ENCODE measurements around the gene FRMD3. TPM values are rescaled to one million over a fixed set of nuclear protein-coding genes. Genes with fewer than 3 reads are reported as not detected.
"Not testable (repeated sequence)": the region's sequence is repeated elsewhere in the genome, so short reads cannot be mapped to it uniquely, and the experiment has no call there.

FRMD3 gene
- total RNA-seq, 1 experiment from 2014 or later, result 2.0 TPM

GRCh38 chr9:83382421-83382820 is 155.8 kb downstream of the FRMD3 start:
- in situ Hi-C loops (cut with HindIII; ENCODE audit: low pct_unique_long_range_greater_than_20kb, low sequenced_read_pairs), result no loop called here
- DNase-seq (ENCODE audit: low read depth), result no peak

GRCh38 chr9:83379045-83379444 is 159.2 kb downstream of the FRMD3 start:
- DNase-seq (ENCODE audit: low read depth), result no peak
- in situ Hi-C loops (cut with HindIII; ENCODE audit: low pct_unique_long_range_greater_than_20kb, low sequenced_read_pairs), result no loop called here

- DNase-seq (ENCODE audit: low read depth), result peak; percentile 14
These were observed 165.2 kb downstream of the FRMD3 start for GRCh38 chr9:83372957-83373356.

GRCh38 chr9:83367326-83367725 is 170.9 kb downstream of the FRMD3 start:
- in situ Hi-C loops (cut with HindIII; ENCODE audit: low pct_unique_long_range_greater_than_20kb, low sequenced_read_pairs), result no loop called here
- DNase-seq (ENCODE audit: low read depth), result no peak

More at GRCh38 chr9:83372957-83373356, 165.2 kb downstream of the FRMD3 start:
- in situ Hi-C loops (cut with HindIII; ENCODE audit: low pct_unique_long_range_greater_than_20kb, low sequenced_read_pairs), result no loop called here

- in situ Hi-C loops (cut with HindIII; ENCODE audit: low pct_unique_long_range_greater_than_20kb, low sequenced_read_pairs), result no loop called here
- DNase-seq (ENCODE audit: low read depth), result no peak
These were observed 175.7 kb downstream of the FRMD3 start for GRCh38 chr9:83362341-83362995.

- in situ Hi-C loops (cut with HindIII; ENCODE audit: low pct_unique_long_range_greater_than_20kb, low sequenced_read_pairs), result no loop called here
- DNase-seq (ENCODE audit: low read depth), result no peak
These were observed 179.2 kb downstream of the FRMD3 start for GRCh38 chr9:83359039-83359438.

- in situ Hi-C loops (cut with HindIII; ENCODE audit: low pct_unique_long_range_greater_than_20kb, low sequenced_read_pairs), result not testable (repeated sequence)
These were observed 179.7 kb downstream of the FRMD3 start for GRCh38 chr9:83358493-83358892.

GRCh38 chr9:83355729-83356151 is 182.5 kb downstream of the FRMD3 start:
- DNase-seq (ENCODE audit: low read depth), result no peak
- in situ Hi-C loops (cut with HindIII; ENCODE audit: low pct_unique_long_range_greater_than_20kb, low sequenced_read_pairs), result no loop called here

More at GRCh38 chr9:83358493-83358892, 179.7 kb downstream of the FRMD3 start:
- DNase-seq (ENCODE audit: low read depth), result not testable (repeated sequence)

- DNase-seq (ENCODE audit: low read depth), result no peak
- in situ Hi-C loops (cut with HindIII; ENCODE audit: low pct_unique_long_range_greater_than_20kb, low sequenced_read_pairs), result no loop called here
These were observed 183.2 kb downstream of the FRMD3 start for GRCh38 chr9:83355024-83355444.

GRCh38 chr9:83349031-83349430 is 189.2 kb downstream of the FRMD3 start:
- in situ Hi-C loops (cut with HindIII; ENCODE audit: low pct_unique_long_range_greater_than_20kb, low sequenced_read_pairs), result no loop called here
- no peak for DNase-seq (ENCODE audit: low read depth)

- in situ Hi-C loops (cut with HindIII; ENCODE audit: low pct_unique_long_range_greater_than_20kb, low sequenced_read_pairs), result no loop called here
- DNase-seq (ENCODE audit: low read depth), result no peak
These were observed 191.4 kb downstream of the FRMD3 start for GRCh38 chr9:83346655-83347420.

GRCh38 chr9:83343366-83343999 is 194.7 kb downstream of the FRMD3 start:
- in situ Hi-C loops (cut with HindIII; ENCODE audit: low pct_unique_long_range_greater_than_20kb, low sequenced_read_pairs), result no loop called here
- DNase-seq (ENCODE audit: low read depth), result no peak

- DNase-seq (ENCODE audit: low read depth), result no peak
- in situ Hi-C loops (cut with HindIII; ENCODE audit: low pct_unique_long_range_greater_than_20kb, low sequenced_read_pairs), result no loop called here
These were observed 195.5 kb downstream of the FRMD3 start for GRCh38 chr9:83342731-83343130.

- no peak for DNase-seq (ENCODE audit: low read depth)
- in situ Hi-C loops (cut with HindIII; ENCODE audit: low pct_unique_long_range_greater_than_20kb, low sequenced_read_pairs), result no loop called here
These were observed 196.2 kb downstream of the FRMD3 start for GRCh38 chr9:83342006-83342405.

GRCh38 chr9:83340451-83340850 is 197.8 kb downstream of the FRMD3 start:
- no peak for DNase-seq (ENCODE audit: low read depth)
- in situ Hi-C loops (cut with HindIII; ENCODE audit: low pct_unique_long_range_greater_than_20kb, low sequenced_read_pairs), result no loop called here

GRCh38 chr9:83339435-83339834 is 198.8 kb downstream of the FRMD3 start:
- in situ Hi-C loops (cut with HindIII; ENCODE audit: low pct_unique_long_range_greater_than_20kb, low sequenced_read_pairs), result no loop called here
- no peak for DNase-seq (ENCODE audit: low read depth)

- DNase-seq (ENCODE audit: low read depth), result peak; percentile 0
- in situ Hi-C loops (cut with HindIII; ENCODE audit: low pct_unique_long_range_greater_than_20kb, low sequenced_read_pairs), result no loop called here
These were observed 201.5 kb downstream of the FRMD3 start for GRCh38 chr9:83336706-83337105.

GRCh38 chr9:83334320-83334719 is 203.9 kb downstream of the FRMD3 start:
- peak; percentile 45 for DNase-seq (ENCODE audit: low read depth)
- in situ Hi-C loops (cut with HindIII; ENCODE audit: low pct_unique_long_range_greater_than_20kb, low sequenced_read_pairs), result no loop called here
